ENCODE data around the gene GAS7.

The GAS7 gene

GRCh38 chr17:9872852-9873251, 325.6 kb downstream of the GAS7 start:
- no peak overlapping the region for H3K4me2 ChIP-seq (ENCODE audit: low read length)
- H3K9me3 ChIP-seq (ENCODE audit: low read length) = no peaks in the 10 kb centered on the region
- no peak overlapping the region for H3K4me3 ChIP-seq (ENCODE audit: low read depth, low read length, poor library complexity, severe bottlenecking)
- H3K4me1 ChIP-seq (ENCODE audit: insufficient read depth, low read length, severe bottlenecking) = no peaks in the 10 kb centered on the region
- no peak for TF ChIP-seq EZH2 (IDR thresholded peaks at IDR 0.05; ENCODE audit: borderline replicate concordance, low read length)
- TF ChIP-seq, protein P1, sequence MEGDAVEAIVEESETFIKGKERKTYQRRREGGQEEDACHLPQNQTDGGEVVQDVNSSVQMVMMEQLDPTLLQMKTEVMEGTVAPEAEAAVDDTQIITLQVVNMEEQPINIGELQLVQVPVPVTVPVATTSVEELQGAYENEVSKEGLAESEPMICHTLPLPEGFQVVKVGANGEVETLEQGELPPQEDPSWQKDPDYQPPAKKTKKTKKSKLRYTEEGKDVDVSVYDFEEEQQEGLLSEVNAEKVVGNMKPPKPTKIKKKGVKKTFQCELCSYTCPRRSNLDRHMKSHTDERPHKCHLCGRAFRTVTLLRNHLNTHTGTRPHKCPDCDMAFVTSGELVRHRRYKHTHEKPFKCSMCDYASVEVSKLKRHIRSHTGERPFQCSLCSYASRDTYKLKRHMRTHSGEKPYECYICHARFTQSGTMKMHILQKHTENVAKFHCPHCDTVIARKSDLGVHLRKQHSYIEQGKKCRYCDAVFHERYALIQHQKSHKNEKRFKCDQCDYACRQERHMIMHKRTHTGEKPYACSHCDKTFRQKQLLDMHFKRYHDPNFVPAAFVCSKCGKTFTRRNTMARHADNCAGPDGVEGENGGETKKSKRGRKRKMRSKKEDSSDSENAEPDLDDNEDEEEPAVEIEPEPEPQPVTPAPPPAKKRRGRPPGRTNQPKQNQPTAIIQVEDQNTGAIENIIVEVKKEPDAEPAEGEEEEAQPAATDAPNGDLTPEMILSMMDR (IDR thresholded peaks at IDR 0.05; ENCODE audit: low read length) = no peak
- no peaks in the 10 kb centered on the region for H3F3A ChIP-seq (ENCODE audit: insufficient read depth, low read length)
- no peaks in the 10 kb centered on the region for H3K36me3 ChIP-seq (ENCODE audit: insufficient read depth, low read length)
- H3K9me2 ChIP-seq (ENCODE audit: low read depth, low read length) = no peaks in the 10 kb centered on the region
- no peaks in the 10 kb centered on the region for H3K27me3 ChIP-seq (ENCODE audit: insufficient read depth, low read length)
- no peaks in the 10 kb centered on the region for H3K79me2 ChIP-seq (ENCODE audit: insufficient read depth, low read length)
- H3K27ac ChIP-seq (ENCODE audit: low read depth, low read length, poor library complexity, severe bottlenecking) = no peak overlapping the region
- H2AFZ ChIP-seq (ENCODE audit: low read length) = no peak overlapping the region
- no peak overlapping the region for H3K9ac ChIP-seq (ENCODE audit: low read length)
- H4K20me1 ChIP-seq (ENCODE audit: insufficient read depth, low read length) = no peaks in the 10 kb centered on the region

DNA sequence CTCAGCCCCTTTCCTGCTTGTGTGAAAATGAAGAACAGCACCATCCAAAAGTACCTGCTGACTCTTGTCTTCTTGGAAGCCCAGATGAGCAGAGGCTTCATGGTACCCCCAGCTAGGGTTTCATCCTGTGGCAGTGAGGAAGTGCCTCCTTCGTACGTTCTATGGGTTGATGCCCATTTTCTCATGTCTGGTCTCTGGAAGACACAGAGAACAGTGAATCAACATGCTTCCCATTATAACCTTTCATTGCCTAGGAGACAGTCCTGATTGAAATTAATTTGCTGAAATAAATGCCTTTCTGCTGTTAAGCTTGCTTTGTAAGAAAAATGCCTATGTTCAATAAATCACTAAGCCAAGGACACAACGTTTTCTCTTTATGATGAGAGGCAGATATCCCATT, 329.9 kb downstream of the GAS7 start:
- Histone ChIP-seq H3K4me1 (ENCODE audit: insufficient read depth, low read length, severe bottlenecking) (no peaks in the 10 kb centered on the region), H3K36me3 (ENCODE audit: insufficient read depth, low read length) (no peaks in the 10 kb centered on the region), H3K27ac (ENCODE audit: low read depth, low read length, poor library complexity, severe bottlenecking) (no peak overlapping the region), H2AFZ (ENCODE audit: low read length) (no peak overlapping the region), H3K4me3 (ENCODE audit: low read depth, low read length, poor library complexity, severe bottlenecking) (no peak overlapping the region), H4K20me1 (ENCODE audit: insufficient read depth, low read length) (no peaks in the 10 kb centered on the region), H3K79me2 (ENCODE audit: insufficient read depth, low read length) (no peaks in the 10 kb centered on the region), H3K27me3 (ENCODE audit: insufficient read depth, low read length) (no peaks in the 10 kb centered on the region), H3K9me2 (ENCODE audit: low read depth, low read length) (no peaks in the 10 kb centered on the region), H3K9ac (ENCODE audit: low read length) (no peak overlapping the region), H3K4me2 (ENCODE audit: low read length) (no peak overlapping the region), H3K9me3 (ENCODE audit: low read length) (no peaks in the 10 kb centered on the region), H3F3A (ENCODE audit: insufficient read depth, low read length) (no peaks in the 10 kb centered on the region)
- TF ChIP-seq, protein P1 (IDR thresholded peaks at IDR 0.05; ENCODE audit: low read length) = no peak
- TF ChIP-seq EZH2 (IDR thresholded peaks at IDR 0.05; ENCODE audit: borderline replicate concordance, low read length) = no peak

GRCh38 chr17:9865586-9865985, 332.8 kb downstream of the GAS7 start:
- no peak overlapping the region for H3K9ac ChIP-seq (ENCODE audit: low read length)
- H3K4me2 ChIP-seq (ENCODE audit: low read length) = no peak overlapping the region
- no peaks in the 10 kb centered on the region for H3K79me2 ChIP-seq (ENCODE audit: insufficient read depth, low read length)
- no peak overlapping the region for H3K4me3 ChIP-seq (ENCODE audit: low read depth, low read length, poor library complexity, severe bottlenecking)
- H3K4me1 ChIP-seq (ENCODE audit: insufficient read depth, low read length, severe bottlenecking) = no peaks in the 10 kb centered on the region
- H3K9me2 ChIP-seq (ENCODE audit: low read depth, low read length) = no peaks in the 10 kb centered on the region
- TF ChIP-seq, protein P1 (IDR thresholded peaks at IDR 0.05; ENCODE audit: low read length) = no peak
- no peak for TF ChIP-seq EZH2 (IDR thresholded peaks at IDR 0.05; ENCODE audit: borderline replicate concordance, low read length)
- no peak overlapping the region for H3K27ac ChIP-seq (ENCODE audit: low read depth, low read length, poor library complexity, severe bottlenecking)
- no peaks in the 10 kb centered on the region for H3K9me3 ChIP-seq (ENCODE audit: low read length)
- H3K27me3 ChIP-seq (ENCODE audit: insufficient read depth, low read length) = no peaks in the 10 kb centered on the region
- no peaks in the 10 kb centered on the region for H3F3A ChIP-seq (ENCODE audit: insufficient read depth, low read length)
- no peaks in the 10 kb centered on the region for H4K20me1 ChIP-seq (ENCODE audit: insufficient read depth, low read length)
- H3K36me3 ChIP-seq (ENCODE audit: insufficient read depth, low read length) = no peaks in the 10 kb centered on the region
- no peak overlapping the region for H2AFZ ChIP-seq (ENCODE audit: low read length)
